ENCODE data around the gene ZSCAN32.

- TF ChIP-seq PBX3 (IDR thresholded peaks at IDR 0.05) (no peak), POLR2AphosphoS2 (conservative IDR thresholded peaks at IDR 0.05; ENCODE audit: low read length) (no peak)
Observed at GRCh38 chr16:3413730-3414379, 13.1 kb upstream of the ZSCAN32 start.
